Measurements from ENCODE around the gene CARMIL1. TPM values are rescaled to one million over a fixed set of nuclear protein-coding genes. Genes with fewer than 3 reads are reported as not detected.

The CARMIL1 gene
- polyA plus RNA-seq, 1 of the 3 experiments (the other 2 are of a cell fraction), result 1.7 TPM

GRCh38 chr6:25553502-25553901 lies 274.3 kb downstream of the CARMIL1 start:
- Histone ChIP-seq H3K9me2 (no peaks in the 10 kb centered on the region), H3K27me3 (ENCODE audit: insufficient read depth) (no peaks in the 10 kb centered on the region), H3K9me3 (no peaks in the 10 kb centered on the region), H3F3A (replicated peaks; ENCODE audit: insufficient read depth) (no peaks in the 10 kb centered on the region), H3K4me2 (no peak overlapping the region), H3K4me1 (ENCODE audit: control insufficient read depth in 1 of 2, insufficient read depth in 2 of 2, low read depth in 1 of 2, low read length in 1 of 2) (peaks cover 0 to 6% of the 10 kb centered on the region in 2 experiments; a peak in 2 of 4 replicates), H3K27ac (ENCODE audit: low read depth in 2 of 2, low read length in 1 of 2) (peak overlapping the region in 1 of 2 experiments; percentile 53; a peak in 2 of 4 replicates), H3K36me3 (replicated peaks in 1 of 2; ENCODE audit: control insufficient read depth in 1 of 2, insufficient read depth in 2 of 2, low read length in 1 of 2) (no peaks in the 10 kb centered on the region), H3K9ac (no peak overlapping the region), H2AFZ (ENCODE audit: low read depth) (no peak overlapping the region), H3K79me2 (ENCODE audit: insufficient read depth) (no peaks in the 10 kb centered on the region), H3K4me3 (ENCODE audit: low read depth in 2 of 2, low read length in 1 of 2) (no peak overlapping the region), H4K20me1 (ENCODE audit: insufficient read depth) (no peaks in the 10 kb centered on the region)
- ChIA-PET POLR2A (no interaction called here), CTCF (interaction anchor here (1.4 to 6.4 kb wide), 4 partner anchors 14 to 276 kb away, joined by 3 to 71 read pairs (median 48); partner anchors contain the start of gene CARMIL1)
- DNase-seq, result no peak
- TF ChIP-seq TAF1 (IDR thresholded peaks at IDR 0.05; ENCODE audit: borderline replicate concordance, low read depth, low read length) (no peak), USF2 (IDR thresholded peaks at IDR 0.05; ENCODE audit: borderline replicate concordance, low read depth, low read length) (no peak), CHD2 (IDR thresholded peaks at IDR 0.05; ENCODE audit: low read length, partially characterized antibody) (no peak), TCF12 (IDR thresholded peaks at IDR 0.05) (peak; percentile 95), FOXM1 (IDR thresholded peaks at IDR 0.05; ENCODE audit: low read depth) (no peak), POLR2AphosphoS5 (IDR thresholded peaks at IDR 0.05; ENCODE audit: low read depth, low read length) (peak; percentile 38; the same call in 1 of the 2 replicates), PBX3 (IDR thresholded peaks at IDR 0.05) (peak; percentile 24), GATA2 (CRISPR knock-in tag; IDR thresholded peaks at IDR 0.05) (no peak), SMC3 (IDR thresholded peaks at IDR 0.05; ENCODE audit: low read depth, low read length) (no peak)
- WGBS (ENCODE audit: low lambda C conversion rate), result 59% methylated on average over 3 of the region's 3 CpGs

GRCh38 chr6:25555188-25555587 lies 276.0 kb downstream of the CARMIL1 start:
- CTCF ChIA-PET, result interaction anchor here (0.8 to 6.9 kb wide), 8 partner anchors 12 to 332 kb away, joined by 3 to 71 read pairs (median 26); partner anchors contain the start of gene CARMIL1
- Histone ChIP-seq H3K4me1 (ENCODE audit: control insufficient read depth in 1 of 2, insufficient read depth in 2 of 2, low read depth in 1 of 2, low read length in 1 of 2) (peaks cover 0 to 6% of the 10 kb centered on the region in 2 experiments; a peak in 2 of 4 replicates), H3K27ac (ENCODE audit: low read depth in 2 of 2, low read length in 1 of 2) (no peak overlapping the region), H3K36me3 (replicated peaks in 1 of 2; ENCODE audit: control insufficient read depth in 1 of 2, insufficient read depth in 2 of 2, low read length in 1 of 2) (no peaks in the 10 kb centered on the region), H4K20me1 (ENCODE audit: insufficient read depth) (no peaks in the 10 kb centered on the region), H3K27me3 (ENCODE audit: insufficient read depth) (no peaks in the 10 kb centered on the region), H3K4me3 (ENCODE audit: low read depth in 2 of 2, low read length in 1 of 2) (no peak overlapping the region), H3K9me2 (no peaks in the 10 kb centered on the region), H3K4me2 (no peak overlapping the region), H3K9me3 (no peaks in the 10 kb centered on the region), H3F3A (replicated peaks; ENCODE audit: insufficient read depth) (no peaks in the 10 kb centered on the region), H3K79me2 (ENCODE audit: insufficient read depth) (no peaks in the 10 kb centered on the region), H2AFZ (ENCODE audit: low read depth) (no peak overlapping the region), H3K9ac (no peak overlapping the region)
- DNase-seq, result no peak
- POLR2A ChIA-PET, result no interaction called here
- TF ChIP-seq USF1 (IDR thresholded peaks at IDR 0.05; ENCODE audit: borderline replicate concordance, low read depth), result no peak
- no peak for TF ChIP-seq EZH2phosphoT487 (IDR thresholded peaks at IDR 0.05; ENCODE audit: borderline replicate concordance, low read depth)
- no peak for TF ChIP-seq GATA2 (CRISPR knock-in tag; IDR thresholded peaks at IDR 0.05)
- no peak for TF ChIP-seq TAF1 (IDR thresholded peaks at IDR 0.05; ENCODE audit: borderline replicate concordance, low read depth, low read length)
- TF ChIP-seq ELF1 (IDR thresholded peaks at IDR 0.05), result no peak
- no peak for TF ChIP-seq RXRA (IDR thresholded peaks at IDR 0.05; ENCODE audit: borderline replicate concordance, low read depth)
- no peak for TF ChIP-seq MXI1 (IDR thresholded peaks at IDR 0.05; ENCODE audit: low read depth, low read length)
- TF ChIP-seq CHD2 (IDR thresholded peaks at IDR 0.05; ENCODE audit: low read length, partially characterized antibody), result no peak
- no peak for TF ChIP-seq TEAD4 (IDR thresholded peaks at IDR 0.05; ENCODE audit: borderline replicate concordance, insufficient read depth)
- no peak for TF ChIP-seq JUND (IDR thresholded peaks at IDR 0.05)
- TF ChIP-seq MEF2A (IDR thresholded peaks at IDR 0.05; ENCODE audit: borderline replicate concordance, low read depth), result no peak
- no peak for TF ChIP-seq MAX (IDR thresholded peaks at IDR 0.05; ENCODE audit: low read depth)
- no peak for TF ChIP-seq POLR2AphosphoS5 (IDR thresholded peaks at IDR 0.05; ENCODE audit: low read depth, low read length)
- TF ChIP-seq FOXJ3 (CRISPR knock-in tag; IDR thresholded peaks at IDR 0.05), result no peak
- TF ChIP-seq NRF1 (IDR thresholded peaks at IDR 0.05; ENCODE audit: low read depth, low read length), result no peak
- no peak for TF ChIP-seq RFX5 (IDR thresholded peaks at IDR 0.05; ENCODE audit: low read length)
- no peak for TF ChIP-seq FOXM1 (IDR thresholded peaks at IDR 0.05; ENCODE audit: low read depth)
- no peak for TF ChIP-seq NFIC (IDR thresholded peaks at IDR 0.05; ENCODE audit: borderline replicate concordance)
- TF ChIP-seq EP300 (IDR thresholded peaks at IDR 0.05; ENCODE audit: borderline replicate concordance in 1 of 2, low read depth in 1 of 2, low read length in 1 of 2), result no peak
- 90% methylated on average over 2 of the region's 2 CpGs for WGBS (ENCODE audit: low lambda C conversion rate)
